ENCODE measurements around the gene PHLDB1. TPM values are rescaled to one million over a fixed set of nuclear protein-coding genes. Genes with fewer than 3 reads are reported as not detected.

Gene PHLDB1
- total RNA-seq, 8 experiments from 2014 or later = 37.5 to 96.4 (median 49.1) TPM

DNA sequence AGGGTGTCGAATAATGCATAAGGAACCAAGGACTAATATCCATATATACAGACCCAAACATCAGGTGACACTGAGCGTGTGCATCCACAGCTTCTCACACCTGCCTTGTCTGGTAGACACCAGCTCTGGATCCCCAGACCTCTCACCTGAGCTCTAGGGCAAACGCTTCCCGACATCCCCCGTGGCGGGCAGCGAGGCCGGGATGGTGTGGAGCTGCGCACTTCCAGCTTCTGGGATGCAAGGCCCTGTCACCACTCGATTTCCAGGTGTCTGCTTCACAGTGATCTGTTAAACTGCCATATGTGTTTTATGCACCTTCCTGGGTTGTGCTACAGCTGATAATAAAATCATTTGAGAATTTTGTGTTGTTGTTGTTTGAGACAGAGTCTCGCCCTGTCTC, 87.4 kb downstream of the PHLDB1 start:
- in situ Hi-C loops (cut with MboI; ENCODE audit: low pct_unique_long_range_greater_than_20kb in 2 of 9, low sequenced_read_pairs in 9 of 9, unreplicated experiment in 9 of 9) = loop anchor here in 6 of 9 experiments (25.0 kb wide), 2 partner anchors 243 to 268 kb away; partner anchors contain the start of genes FOXR1 (in 5 of the 6), UPK2 (in 5 of the 6) and BCL9L (in 1 of the 6)
- no peak overlapping the region for H3K27ac ChIP-seq
- 50 to 100% (median 100%) methylated on average over 1 to 8 of the region's 11 CpGs; no CpG with 5 or more reads in 2 of the 10 experiments for WGBS, 10 experiments

GRCh38 chr11:118696673-118697226, 89.3 kb downstream of the PHLDB1 start:
- WGBS, 10 experiments = 70 to 100% (median 90%) methylated on average over 1 to 7 of the region's 7 CpGs; no CpG with 5 or more reads in 3 of the 10 experiments
- H3K27ac ChIP-seq = no peak overlapping the region
- peak in 1 of 8 experiments; percentile 25 for ATAC-seq (replicated peaks in 6 of 8)
- in situ Hi-C loops (cut with MboI; ENCODE audit: low pct_unique_long_range_greater_than_20kb in 2 of 9, low sequenced_read_pairs in 9 of 9, unreplicated experiment in 9 of 9) = loop anchor here in 6 of 9 experiments (25.0 kb wide), 2 partner anchors 241 to 266 kb away; partner anchors contain the start of genes FOXR1 (in 5 of the 6), UPK2 (in 5 of the 6) and BCL9L (in 1 of the 6)
- H3K4me1 ChIP-seq (replicated peaks in 1 of 2) = no peaks in the 10 kb centered on the region
- H3K4me3 ChIP-seq = no peak overlapping the region

More for the DNA sequence above, 87.4 kb downstream of the PHLDB1 start:
- no peak overlapping the region for H3K4me3 ChIP-seq
- ATAC-seq (replicated peaks in 6 of 8) = no peak
- peaks cover 0 to 2% of the 10 kb centered on the region in 2 donors for H3K4me1 ChIP-seq (replicated peaks in 1 of 2)

- 40 to 80% (median 77%) methylated on average over 1 to 8 of the region's 8 CpGs; no CpG with 5 or more reads in 3 of the 10 experiments for WGBS, 10 experiments
- Histone ChIP-seq H3K4me3 (no peak overlapping the region), H3K27ac (no peak overlapping the region), H3K4me1 (replicated peaks in 1 of 2) (no peaks in the 10 kb centered on the region)
- in situ Hi-C loops (cut with MboI; ENCODE audit: low pct_unique_long_range_greater_than_20kb in 2 of 9, low sequenced_read_pairs in 9 of 9, unreplicated experiment in 9 of 9) = loop anchor here in 6 of 9 experiments (25.0 kb wide), 2 partner anchors 240 to 265 kb away; partner anchors contain the start of genes FOXR1 (in 5 of the 6), UPK2 (in 5 of the 6) and BCL9L (in 1 of the 6)
- ATAC-seq (replicated peaks in 6 of 8) = no peak
Measured at GRCh38 chr11:118697346-118697745, 89.9 kb downstream of the PHLDB1 start.

- no peak for ATAC-seq (replicated peaks in 6 of 8)
- in situ Hi-C loops (cut with MboI; ENCODE audit: low pct_unique_long_range_greater_than_20kb in 2 of 9, low sequenced_read_pairs in 9 of 9, unreplicated experiment in 9 of 9) = loop anchor here in 6 of 9 experiments (25.0 kb wide), 2 partner anchors 238 to 263 kb away; partner anchors contain the start of genes FOXR1 (in 5 of the 6), UPK2 (in 5 of the 6) and BCL9L (in 1 of the 6)
- no peak overlapping the region for H3K4me3 ChIP-seq
- no peak overlapping the region for H3K27ac ChIP-seq
- WGBS, 10 experiments = 55 to 100% (median 84%) methylated on average over 1 to 7 of the region's 7 CpGs
- H3K4me1 ChIP-seq (replicated peaks in 1 of 2) = peaks cover 1 to 2% of the 10 kb centered on the region in 2 donors
Measured at GRCh38 chr11:118699506-118700220, 92.2 kb downstream of the PHLDB1 start.

DNA sequence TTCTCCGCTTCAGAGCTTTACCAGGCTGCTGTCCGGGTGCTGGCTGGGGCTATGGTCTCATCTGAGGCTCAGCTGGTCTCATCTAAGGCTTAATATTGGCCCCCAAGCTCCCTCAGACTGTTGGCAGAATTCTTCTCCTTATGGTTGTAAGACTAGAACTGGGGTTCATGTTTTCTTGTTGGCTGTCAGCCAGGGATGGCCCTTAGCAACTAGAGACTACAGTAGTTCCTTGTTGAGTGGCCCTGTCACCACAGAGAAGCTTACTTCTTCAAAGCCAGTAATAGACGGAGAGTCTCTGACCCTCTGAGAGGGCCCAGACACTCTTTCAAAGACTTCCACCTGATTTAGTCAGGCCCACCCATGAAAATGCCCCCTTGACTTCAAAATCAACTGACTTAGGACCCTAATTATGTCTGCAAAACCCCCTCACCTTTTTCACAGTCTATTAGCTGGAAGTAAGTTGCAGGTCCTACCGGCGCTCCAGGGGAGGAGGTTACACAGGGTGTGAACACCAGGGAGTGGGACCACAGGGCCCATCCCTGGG, 96.2 kb downstream of the PHLDB1 start:
- in situ Hi-C loops (cut with MboI; ENCODE audit: low pct_unique_long_range_greater_than_20kb in 2 of 9, low sequenced_read_pairs in 9 of 9, unreplicated experiment in 9 of 9) = no loop called here
- no peak for ATAC-seq (replicated peaks in 6 of 8)
- no peak overlapping the region for H3K27ac ChIP-seq
- H3K4me3 ChIP-seq = no peak overlapping the region
- peaks cover 18 to 20% of the 10 kb centered on the region in 2 donors for H3K4me1 ChIP-seq (replicated peaks in 1 of 2)
- WGBS, 10 experiments = 86 to 100% (median 100%) methylated on average over 1 to 5 of the region's 5 CpGs; no CpG with 5 or more reads in 2 of the 10 experiments

- no peak overlapping the region for H3K4me3 ChIP-seq
- peaks cover 18 to 20% of the 10 kb centered on the region in 2 donors for H3K4me1 ChIP-seq (replicated peaks in 1 of 2)
- peak overlapping the region; percentile 4 to 11 for H3K27ac ChIP-seq
- WGBS, 10 experiments = 12 to 74% (median 38%) methylated on average over 2 to 11 of the region's 15 CpGs
- in situ Hi-C loops (cut with MboI; ENCODE audit: low pct_unique_long_range_greater_than_20kb in 2 of 9, low sequenced_read_pairs in 9 of 9, unreplicated experiment in 9 of 9) = no loop called here
- ATAC-seq (replicated peaks in 6 of 8) = peak in 7 of 8 experiments; percentile 20 to 93 (median 91)
Measured at GRCh38 chr11:118705111-118705741, 97.8 kb downstream of the PHLDB1 start.

- 4 to 100% (median 41%) methylated on average over 2 to 7 of the region's 12 CpGs; no CpG with 5 or more reads in 1 of the 10 experiments for WGBS, 10 experiments
- H3K4me1 ChIP-seq (replicated peaks in 1 of 2) = peaks cover 18 to 20% of the 10 kb centered on the region in 2 donors
- peak overlapping the region; percentile 58 to 72 for H3K27ac ChIP-seq
- peak; percentile 37 to 59 (median 47) for ATAC-seq (replicated peaks in 6 of 8)
- in situ Hi-C loops (cut with MboI; ENCODE audit: low pct_unique_long_range_greater_than_20kb in 2 of 9, low sequenced_read_pairs in 9 of 9, unreplicated experiment in 9 of 9) = no loop called here
- no peak overlapping the region for H3K4me3 ChIP-seq
Measured at GRCh38 chr11:118705791-118706545, 98.6 kb downstream of the PHLDB1 start.

- in situ Hi-C loops (cut with MboI; ENCODE audit: low pct_unique_long_range_greater_than_20kb in 2 of 9, low sequenced_read_pairs in 9 of 9, unreplicated experiment in 9 of 9) = no loop called here
- H3K27ac ChIP-seq = peak overlapping the region in 1 of 2 donors; percentile 58
- ATAC-seq (replicated peaks in 6 of 8) = no peak
- peaks cover 18 to 20% of the 10 kb centered on the region in 2 donors for H3K4me1 ChIP-seq (replicated peaks in 1 of 2)
- WGBS, 10 experiments = 86 to 100% (median 90%) methylated on average over 1 to 5 of the region's 7 CpGs; no CpG with 5 or more reads in 3 of the 10 experiments
- H3K4me3 ChIP-seq = no peak overlapping the region
Measured at GRCh38 chr11:118706546-118706825, 99.1 kb downstream of the PHLDB1 start.

Other genes starting within 250 kb of the PHLDB1 start
- gene UBE4A, start 248.0 kb upstream of the PHLDB1 start, total RNA-seq = 10 to 100 TPM; 25.3 to 57.3 (median 39.1) TPM
- gene ATP5MG, start 206.0 kb upstream of the PHLDB1 start, total RNA-seq = 100 to 1,000 TPM; 145 to 207 (median 182) TPM
- gene KMT2A, start 171.1 kb upstream of the PHLDB1 start, total RNA-seq = 10 to 100 TPM; 23.2 to 70.5 (median 47.6) TPM
- gene TTC36, start 80.1 kb upstream of the PHLDB1 start, total RNA-seq = 1 to 10 TPM in 2 of 8 experiments, under 1 TPM in 3, not detected in 3; 0.38 to 1.3 (median 0.60) TPM
- gene TMEM25, start 76.4 kb upstream of the PHLDB1 start, total RNA-seq = 10 to 100 TPM in 7 of 8 experiments, 1 to 10 TPM in 1; 2.4 to 33.7 (median 24.0) TPM
- 10 to 100 TPM; 20.0 to 60.2 (median 24.1) TPM for gene IFT46, start 41.7 kb upstream of the PHLDB1 start, total RNA-seq
- 100 to 1,000 TPM in 6 of 8 experiments, 10 to 100 TPM in 2; 87.9 to 155 (median 122) TPM for gene ARCN1, start 35.2 kb upstream of the PHLDB1 start, total RNA-seq
- 1 to 10 TPM in 1 of 8 experiments, under 1 TPM in 7; 0.31 to 2.4 (median 0.44) TPM for gene TREH, start 72.0 kb downstream of the PHLDB1 start, total RNA-seq
- 100 to 1,000 TPM in 7 of 8 experiments, 10 to 100 TPM in 1; 82.6 to 169 (median 135) TPM for gene DDX6, start 183.5 kb downstream of the PHLDB1 start, total RNA-seq